Measurements from ENCODE around the gene LIPG. TPM values are rescaled to one million over a fixed set of nuclear protein-coding genes. Genes with fewer than 3 reads are reported as not detected.

Gene LIPG
- total and polyA plus RNA-seq, 8 donors, result 0.39 to 8.2 (median 1.1) TPM

GRCh38 chr18:49524349-49524748, 37.5 kb upstream of the LIPG start:
- 92 to 96% methylated on average over 2 of the region's 2 CpGs for WGBS, 2 donors
- no peaks in the 10 kb centered on the region for H3K4me1 ChIP-seq
- intact Hi-C loops (cut with DNase I), result no loop called here
- H3K36me3 ChIP-seq, result no peaks in the 10 kb centered on the region
- FAIRE-seq (no peak), ATAC-seq (no peak), DNase-seq (no peak)
- H3K4me3 ChIP-seq, result no peak overlapping the region
- H3K27me3 ChIP-seq, result no peaks in the 10 kb centered on the region
- TF ChIP-seq CTCF (IDR thresholded peaks at IDR 0.05), result no peak
- no peaks in the 10 kb centered on the region for H3K9me3 ChIP-seq
- no peak overlapping the region for H3K27ac ChIP-seq

- no peak for FAIRE-seq
- no peaks in the 10 kb centered on the region for H3K4me1 ChIP-seq
- H3K27ac ChIP-seq, result no peak overlapping the region
- WGBS, 2 donors, result 95 to 100% methylated on average over 2 of the region's 2 CpGs
- no peak for TF ChIP-seq CTCF (IDR thresholded peaks at IDR 0.05)
- no peaks in the 10 kb centered on the region for H3K36me3 ChIP-seq
- intact Hi-C loops (cut with DNase I), result no loop called here
- no peak for DNase-seq
- H3K27me3 ChIP-seq, result no peaks in the 10 kb centered on the region
- no peak overlapping the region for H3K4me3 ChIP-seq
- no peak for ATAC-seq
- no peaks in the 10 kb centered on the region for H3K9me3 ChIP-seq
Measured at GRCh38 chr18:49524951-49525350, 36.9 kb upstream of the LIPG start.

- Histone ChIP-seq H3K27me3 (no peaks in the 10 kb centered on the region), H3K27ac (no peak overlapping the region), H3K36me3 (no peaks in the 10 kb centered on the region), H3K4me3 (no peak overlapping the region), H3K4me1 (no peaks in the 10 kb centered on the region), H3K9me3 (no peaks in the 10 kb centered on the region)
- ATAC-seq (no peak), DNase-seq (no peak), FAIRE-seq (no peak)
- 93 to 97% methylated on average over 2 of the region's 2 CpGs for WGBS, 2 donors
- TF ChIP-seq CTCF (IDR thresholded peaks at IDR 0.05), result no peak
- intact Hi-C loops (cut with DNase I), result no loop called here
Measured at GRCh38 chr18:49525981-49526380, 35.9 kb upstream of the LIPG start.

- no peaks in the 10 kb centered on the region for H3K36me3 ChIP-seq
- H3K27ac ChIP-seq, result no peak overlapping the region
- H3K4me3 ChIP-seq, result no peak overlapping the region
- no peaks in the 10 kb centered on the region for H3K9me3 ChIP-seq
- H3K27me3 ChIP-seq, result no peaks in the 10 kb centered on the region
- DNase-seq (no peak), FAIRE-seq (no peak), ATAC-seq (no peak)
- H3K4me1 ChIP-seq, result no peaks in the 10 kb centered on the region
- 39 to 44% methylated on average over 8 of the region's 8 CpGs for WGBS, 2 donors
- no peak for TF ChIP-seq CTCF (IDR thresholded peaks at IDR 0.05)
- intact Hi-C loops (cut with DNase I), result no loop called here
Measured at GRCh38 chr18:49527631-49528327, 34.1 kb upstream of the LIPG start.

GRCh38 chr18:49529596-49529995, 32.3 kb upstream of the LIPG start:
- H3K9me3 ChIP-seq, result no peaks in the 10 kb centered on the region
- 70 to 76% methylated on average over 3 of the region's 3 CpGs for WGBS, 2 donors
- FAIRE-seq (no peak), ATAC-seq (no peak), DNase-seq (no peak)
- H3K4me1 ChIP-seq, result no peaks in the 10 kb centered on the region
- H3K27ac ChIP-seq, result no peak overlapping the region
- TF ChIP-seq CTCF (IDR thresholded peaks at IDR 0.05), result no peak
- H3K4me3 ChIP-seq, result no peak overlapping the region
- intact Hi-C loops (cut with DNase I), result no loop called here
- H3K27me3 ChIP-seq, result no peaks in the 10 kb centered on the region
- H3K36me3 ChIP-seq, result no peaks in the 10 kb centered on the region
